ENCODE data around the gene ZGPAT. TPM values are rescaled to one million over a fixed set of nuclear protein-coding genes. Genes with fewer than 3 reads are reported as not detected.
A peak's percentile ranks its signal among the peaks of the same experiment; 100 is the strongest.
"Not testable (repeated sequence)": the region's sequence is repeated elsewhere in the genome, so short reads cannot be mapped to it uniquely, and the experiment has no call there.

ZGPAT gene
- total RNA-seq, 1 donor from 2014 or later: 15.1 TPM

DNA sequence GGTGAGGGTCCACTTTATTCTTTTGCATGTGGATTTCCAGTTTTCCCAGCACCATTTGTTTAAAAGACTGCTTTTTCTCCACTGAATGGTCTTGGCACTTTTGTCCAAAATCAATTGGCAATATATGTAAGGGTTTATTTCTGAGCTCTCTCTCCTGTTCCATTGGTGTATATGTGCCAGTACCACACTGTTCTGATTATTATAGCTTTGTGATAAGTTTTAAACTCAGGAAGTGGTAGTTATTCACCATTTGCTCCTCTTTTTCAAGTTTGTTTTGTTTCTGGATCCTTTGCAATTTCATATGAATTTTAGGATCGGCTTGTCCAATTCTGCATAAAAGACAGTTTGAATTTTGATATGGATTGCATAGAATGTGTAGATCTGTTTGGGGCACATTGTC, 4.4 kb downstream of the ZGPAT start:
- intact Hi-C loops (cut with DNase I): no loop called here
- DNase-seq (ENCODE audit: missing footprints) (no peak), ATAC-seq (no peak)

DNA sequence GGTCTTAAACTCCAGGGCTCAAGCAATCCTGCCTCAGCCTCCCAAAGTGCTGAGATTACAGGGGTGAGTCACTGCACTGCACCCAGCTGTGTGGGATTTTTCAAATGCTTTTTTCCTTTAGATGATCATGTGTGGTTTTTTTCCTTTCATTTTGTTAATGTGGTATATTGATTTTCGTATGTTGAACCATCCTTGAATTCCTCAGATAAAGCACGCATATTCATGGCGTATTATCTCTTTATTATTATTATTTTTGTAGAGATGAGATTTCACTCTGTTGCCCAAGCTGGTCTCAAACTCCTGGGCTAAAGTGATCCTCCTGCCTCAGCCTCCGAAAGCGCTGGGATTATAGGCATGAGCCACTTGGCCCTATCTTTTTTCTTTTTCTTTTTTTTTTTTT, 7.0 kb downstream of the ZGPAT start:
- ATAC-seq (no peak), DNase-seq (ENCODE audit: missing footprints) (no peak)
- intact Hi-C loops (cut with DNase I): no loop called here

DNA sequence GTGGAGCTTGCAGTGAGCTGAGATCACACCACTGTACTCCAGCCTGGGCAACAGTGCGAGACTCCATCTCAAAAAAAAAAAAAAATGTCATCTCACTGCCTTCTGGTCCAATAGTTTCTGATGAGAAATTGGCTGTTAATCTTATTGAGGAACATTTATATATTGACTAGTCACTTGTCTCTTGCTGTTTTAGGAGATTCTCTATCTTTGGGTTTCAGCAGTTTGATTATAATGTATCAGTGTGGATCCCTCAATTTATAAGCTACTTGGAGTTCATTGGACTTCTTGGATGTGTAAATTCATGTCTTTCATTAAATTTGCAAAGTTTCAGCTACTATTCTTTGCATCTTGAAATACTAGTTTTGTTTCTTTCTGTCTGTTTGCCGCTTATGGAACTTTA, 11.2 kb downstream of the ZGPAT start:
- no peak for ATAC-seq
- intact Hi-C loops (cut with DNase I): no loop called here
- no peak for DNase-seq (ENCODE audit: missing footprints)

DNA sequence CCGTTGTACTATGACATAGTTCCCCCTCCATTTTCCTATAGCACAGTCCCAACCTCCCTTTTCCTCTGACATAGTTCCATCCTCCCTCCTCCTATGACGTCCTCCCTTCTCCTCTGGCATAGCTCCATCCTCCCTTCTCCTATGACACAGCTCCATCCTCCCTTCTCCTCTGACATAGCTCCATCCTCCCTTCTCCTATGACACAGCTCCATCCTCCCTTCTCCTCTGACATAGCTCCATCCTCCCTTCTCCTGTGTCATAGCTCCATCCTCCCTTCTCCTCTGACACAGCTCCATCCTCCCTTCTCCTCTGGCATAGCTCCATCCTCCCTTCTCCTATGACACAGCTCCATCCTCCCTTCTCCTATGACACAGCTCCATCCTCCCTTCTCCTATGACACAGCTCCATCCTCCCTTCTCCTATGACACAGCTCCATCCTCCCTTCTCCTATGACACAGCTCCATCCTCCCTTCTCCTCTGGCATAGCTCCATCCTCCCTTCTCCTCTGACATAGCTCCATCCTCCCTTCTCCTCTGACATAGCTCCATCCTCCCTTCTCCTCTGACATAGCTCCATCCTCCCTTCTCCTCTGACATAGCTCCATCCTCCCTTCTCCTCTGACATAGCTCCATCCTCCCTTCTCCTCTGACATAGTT, 15.3 kb downstream of the ZGPAT start:
- DNase-seq (ENCODE audit: missing footprints); ATAC-seq; intact Hi-C loops (cut with DNase I): not testable (repeated sequence)

DNA sequence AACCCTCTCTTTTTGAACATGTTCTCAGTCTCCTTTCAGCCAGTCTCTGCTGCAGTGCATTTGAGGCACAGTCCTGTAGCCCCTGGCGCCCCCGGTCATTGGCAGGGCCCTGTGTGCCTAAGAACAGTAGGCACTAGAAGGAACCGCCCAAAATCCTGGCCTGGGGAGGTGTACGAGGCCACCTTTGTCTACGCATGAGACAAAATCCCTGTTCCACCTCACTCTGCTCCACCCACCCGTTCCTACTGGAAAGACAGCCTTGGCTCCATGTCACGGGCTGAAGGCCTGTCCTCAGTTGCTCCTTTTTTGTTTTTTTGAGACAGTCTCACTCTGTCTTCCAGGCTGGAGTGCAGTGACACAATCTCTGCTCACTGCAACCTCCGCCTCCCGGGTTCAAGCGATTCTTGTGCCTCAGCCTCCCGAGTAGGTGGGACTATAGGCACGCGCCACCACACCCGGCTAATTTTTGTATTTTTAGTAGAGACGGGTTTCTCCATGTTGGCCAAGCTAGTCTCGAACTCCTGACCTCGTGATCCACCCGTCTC, 22.4 kb downstream of the ZGPAT start:
- ATAC-seq; intact Hi-C loops (cut with DNase I): not testable (repeated sequence)
- peak; percentile 28 for DNase-seq (ENCODE audit: missing footprints)

DNA sequence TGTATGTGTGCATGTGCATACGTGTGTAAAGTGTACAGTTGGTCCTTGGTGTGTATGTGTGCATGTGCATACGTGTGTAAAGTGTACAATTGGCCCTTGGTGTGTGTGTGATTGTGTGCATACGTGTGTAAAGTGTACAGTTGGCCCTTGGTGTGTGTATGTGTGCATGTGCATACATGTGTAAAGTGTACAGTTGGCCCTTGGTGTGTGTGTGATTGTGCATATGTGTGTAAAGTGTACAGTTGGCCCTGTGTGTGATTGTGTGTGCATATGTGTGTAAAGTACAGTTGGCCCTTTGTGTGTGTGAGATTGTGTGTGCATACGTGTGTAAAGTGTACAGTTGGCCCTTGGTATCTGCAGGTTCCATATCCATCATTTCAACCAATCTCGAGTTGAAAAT, 23.6 kb downstream of the ZGPAT start:
- intact Hi-C loops (cut with DNase I): no loop called here
- ATAC-seq (no peak), DNase-seq (ENCODE audit: missing footprints) (no peak)

DNA sequence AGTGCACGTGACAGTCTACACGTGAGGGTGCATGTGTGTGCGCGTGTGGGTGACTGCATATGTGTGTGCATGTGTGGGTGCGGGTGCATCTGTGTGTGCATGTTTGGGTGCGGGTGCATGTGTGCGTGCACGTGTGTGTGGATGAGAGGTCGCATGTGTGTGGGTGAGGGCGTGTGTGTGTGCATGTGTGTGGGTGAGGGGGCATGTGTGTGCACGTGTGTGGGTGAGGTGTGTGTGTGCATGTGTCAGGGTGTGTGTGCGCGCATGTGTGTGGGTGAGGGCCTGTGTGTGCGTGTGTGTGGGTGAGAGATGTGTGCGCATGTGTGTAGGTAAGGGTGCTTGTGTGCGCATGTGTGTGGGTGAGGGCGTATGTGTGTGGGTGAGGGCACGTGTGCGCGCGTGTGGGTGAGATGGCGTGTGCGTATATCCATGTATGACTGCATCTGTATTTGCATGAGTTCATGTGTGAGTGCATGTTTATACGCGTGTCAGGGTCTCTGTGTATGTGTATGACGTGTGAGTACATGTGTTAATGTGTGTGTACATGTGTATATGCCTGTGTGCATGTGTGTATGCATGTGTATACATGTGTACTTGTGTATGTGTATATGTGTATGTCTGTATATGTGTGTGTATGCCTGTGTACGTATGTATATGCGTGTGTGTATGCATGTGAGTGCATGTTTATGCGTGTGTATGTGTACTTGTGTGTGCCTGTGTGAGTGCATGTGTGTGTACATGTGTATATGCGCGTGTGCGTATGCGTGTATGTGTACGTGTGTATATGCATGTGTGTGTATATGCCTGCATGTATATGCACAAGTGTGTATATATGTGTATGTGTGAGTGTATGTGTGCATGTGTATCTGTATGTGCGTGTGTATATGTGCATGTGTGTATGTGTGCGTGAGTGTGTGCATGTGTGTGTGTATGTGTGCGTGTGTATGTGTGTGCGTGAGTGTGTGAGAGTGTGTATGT, 24.6 kb downstream of the ZGPAT start:
- ATAC-seq (no peak), DNase-seq (ENCODE audit: missing footprints) (no peak)
- intact Hi-C loops (cut with DNase I): no loop called here

DNA sequence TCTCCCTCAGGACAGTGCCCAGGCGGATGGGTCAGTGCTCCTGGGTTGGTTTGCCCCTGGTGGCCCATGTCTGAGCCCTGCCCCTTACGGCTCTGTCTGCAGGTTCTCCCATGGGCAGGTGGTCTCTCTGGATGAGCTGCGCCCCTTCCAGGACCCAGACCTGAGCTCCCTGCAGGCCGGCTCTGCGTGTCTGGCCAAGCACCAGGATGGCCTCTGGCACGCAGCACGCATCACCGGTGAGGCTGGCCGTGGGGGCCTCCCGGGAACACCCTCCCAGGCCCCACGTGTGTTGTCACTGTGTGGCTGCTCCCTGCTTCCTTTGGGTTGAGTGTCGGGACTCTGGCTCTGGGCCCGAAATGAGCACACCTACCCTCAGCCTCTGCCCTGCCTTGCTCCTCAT, 25.3 kb downstream of the ZGPAT start:
- no peak for ATAC-seq
- DNase-seq (ENCODE audit: missing footprints): no peak
- intact Hi-C loops (cut with DNase I): no loop called here

DNA sequence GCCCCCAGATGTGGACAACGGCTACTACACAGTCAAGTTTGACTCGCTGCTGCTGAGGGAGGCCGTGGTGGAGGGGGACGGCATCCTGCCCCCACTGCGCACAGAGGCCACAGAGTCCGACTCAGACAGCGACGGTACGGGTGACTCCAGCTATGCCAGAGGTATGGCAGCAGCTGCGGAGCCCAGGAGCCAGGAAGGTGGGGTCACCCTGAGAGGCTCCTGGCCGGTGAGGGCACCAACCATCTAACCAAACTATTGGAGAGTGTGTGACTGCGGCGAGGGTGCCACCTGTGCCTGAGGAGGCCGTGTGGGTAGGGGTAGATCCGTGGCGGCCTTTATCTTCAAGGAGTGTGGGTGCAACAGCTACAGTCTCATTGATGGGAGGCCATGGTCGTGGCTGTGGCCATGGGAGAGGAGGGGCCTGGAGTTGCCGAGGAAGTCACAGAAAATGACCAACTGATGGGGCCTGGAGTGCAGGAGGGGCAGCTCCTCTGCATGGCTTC, 25.8 kb downstream of the ZGPAT start:
- ATAC-seq (no peak), DNase-seq (ENCODE audit: missing footprints) (no peak)
- intact Hi-C loops (cut with DNase I): no loop called here

DNA sequence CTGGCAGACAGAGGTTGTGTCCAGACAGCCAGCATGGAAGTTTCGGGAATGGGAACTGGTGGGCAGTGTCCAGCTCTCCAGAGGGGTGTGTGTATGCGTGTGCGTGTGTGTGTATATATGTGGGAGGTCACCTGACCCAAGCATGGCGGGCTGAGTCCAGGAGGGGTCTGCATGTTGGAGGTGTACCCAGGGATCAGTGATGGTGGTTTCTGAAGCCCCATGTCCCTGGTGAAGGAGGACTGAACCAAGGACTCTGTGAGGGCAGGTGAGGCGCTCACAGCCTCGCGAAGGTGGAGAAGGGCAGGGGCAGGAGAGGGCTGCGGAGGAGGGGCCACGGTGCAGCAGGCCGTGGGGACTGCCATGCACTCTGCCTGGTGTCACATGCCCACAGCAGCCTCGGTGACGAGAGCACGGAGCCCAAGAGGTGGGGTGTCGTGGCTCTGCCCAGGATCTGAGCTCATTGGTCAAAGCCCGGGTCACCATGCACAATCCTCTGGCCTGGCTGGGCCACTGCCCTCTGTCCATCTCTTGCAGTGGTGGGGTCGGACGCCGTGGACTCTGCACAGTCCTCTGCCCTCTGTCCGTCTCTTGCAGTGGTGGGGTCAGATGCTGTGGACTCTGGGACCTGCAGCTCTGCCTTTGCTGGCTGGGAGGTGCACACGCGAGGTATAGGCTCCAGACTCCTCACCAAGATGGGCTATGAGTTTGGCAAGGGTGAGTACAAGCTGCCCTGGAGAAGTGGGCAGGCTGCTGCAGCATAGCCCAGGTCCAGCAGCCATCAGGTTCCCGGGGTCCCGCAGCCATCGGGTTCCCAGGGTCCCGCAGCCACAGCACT, 26.5 kb downstream of the ZGPAT start:
- ATAC-seq: no peak
- intact Hi-C loops (cut with DNase I): no loop called here
- DNase-seq (ENCODE audit: missing footprints): no peak

DNA sequence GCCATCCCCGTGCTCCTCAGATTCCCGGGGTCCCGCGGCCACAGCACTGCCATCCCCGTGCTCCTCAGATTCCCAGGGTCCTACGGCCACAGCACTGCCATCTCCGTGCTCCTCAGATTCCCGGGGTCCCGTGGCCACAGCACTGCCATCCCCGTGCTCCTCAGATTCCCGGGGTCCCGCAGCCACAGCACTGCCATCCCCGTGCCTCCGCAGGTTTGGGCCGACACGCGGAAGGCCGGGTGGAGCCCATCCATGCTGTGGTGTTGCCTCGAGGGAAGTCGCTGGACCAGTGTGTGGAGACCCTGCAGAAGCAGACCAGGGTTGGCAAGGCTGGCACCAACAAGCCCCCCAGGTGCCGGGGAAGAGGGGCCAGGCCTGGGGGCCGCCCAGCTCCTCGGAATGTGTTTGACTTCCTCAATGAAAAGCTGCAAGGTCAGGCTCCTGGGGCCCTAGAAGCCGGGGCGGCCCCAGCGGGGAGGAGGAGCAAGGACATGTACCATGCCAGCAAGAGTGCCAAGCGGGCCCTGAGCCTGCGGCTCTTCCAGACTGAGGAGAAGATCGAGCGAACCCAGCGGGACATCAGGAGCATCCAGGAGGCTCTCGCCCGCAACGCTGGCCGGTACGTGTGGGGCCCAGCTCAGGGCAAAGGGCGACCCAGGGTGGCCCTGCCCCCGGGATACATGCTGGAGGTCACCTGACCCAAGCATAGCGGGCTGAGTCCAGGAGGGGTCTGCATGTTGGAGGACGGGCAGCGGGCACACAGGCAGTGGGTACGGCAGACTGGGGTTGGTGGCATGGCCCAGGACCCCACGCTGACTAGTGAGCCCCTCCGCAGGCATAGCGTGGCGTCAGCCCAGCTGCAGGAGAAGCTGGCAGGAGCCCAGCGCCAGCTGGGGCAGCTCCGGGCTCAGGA, 27.4 kb downstream of the ZGPAT start:
- ATAC-seq (no peak), DNase-seq (ENCODE audit: missing footprints) (no peak)
- intact Hi-C loops (cut with DNase I): no loop called here

DNA sequence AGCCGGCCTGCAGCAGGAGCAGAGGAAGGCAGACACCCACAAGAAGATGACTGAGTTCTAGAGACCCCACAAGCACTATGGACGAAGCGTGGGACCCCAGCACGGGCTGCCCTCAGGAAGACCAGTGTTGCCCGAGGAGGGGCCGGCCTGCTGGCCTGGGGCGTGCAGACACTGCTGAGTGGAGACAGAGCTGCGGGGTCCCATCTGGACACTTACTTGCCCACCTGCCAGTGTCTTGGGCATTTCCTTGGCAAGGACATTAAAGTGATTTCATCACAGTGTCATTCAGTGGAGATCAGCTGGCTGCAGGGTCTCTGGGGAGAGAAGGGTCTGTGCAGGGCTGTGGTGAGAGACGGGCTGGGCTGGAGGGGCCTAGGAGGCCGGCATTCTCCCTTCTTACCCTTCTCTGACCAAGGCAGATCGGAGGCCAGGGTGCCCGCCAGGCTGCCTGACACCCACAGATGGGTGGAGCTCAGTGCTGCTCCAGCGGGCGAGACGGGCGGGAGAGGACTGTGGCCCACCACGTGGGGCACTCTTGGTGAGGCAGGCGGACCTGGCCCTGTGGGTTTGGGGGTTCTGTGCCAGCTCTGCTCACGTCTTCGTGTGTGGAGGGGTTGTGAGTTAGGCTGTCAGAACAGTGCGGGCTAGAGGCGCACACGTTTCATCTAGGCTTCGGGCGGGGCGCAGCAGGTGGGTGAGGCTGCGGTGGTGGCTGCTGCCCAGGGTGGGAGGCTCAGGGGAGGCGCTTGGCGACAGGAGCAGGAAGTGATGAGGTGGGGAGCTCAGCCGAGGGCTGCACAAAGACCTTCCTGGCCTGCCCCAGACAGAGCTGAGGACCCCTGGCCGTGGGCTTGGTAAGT, 28.2 kb downstream of the ZGPAT start, which contains the start of gene LIME1:
Gene LIME1 (plus strand): TSS at position 806 of the 860 bp plus-strand sequence. CDS start 886 bp downstream, outside the sequence.
- DNase-seq (ENCODE audit: missing footprints): no peak

DNA sequence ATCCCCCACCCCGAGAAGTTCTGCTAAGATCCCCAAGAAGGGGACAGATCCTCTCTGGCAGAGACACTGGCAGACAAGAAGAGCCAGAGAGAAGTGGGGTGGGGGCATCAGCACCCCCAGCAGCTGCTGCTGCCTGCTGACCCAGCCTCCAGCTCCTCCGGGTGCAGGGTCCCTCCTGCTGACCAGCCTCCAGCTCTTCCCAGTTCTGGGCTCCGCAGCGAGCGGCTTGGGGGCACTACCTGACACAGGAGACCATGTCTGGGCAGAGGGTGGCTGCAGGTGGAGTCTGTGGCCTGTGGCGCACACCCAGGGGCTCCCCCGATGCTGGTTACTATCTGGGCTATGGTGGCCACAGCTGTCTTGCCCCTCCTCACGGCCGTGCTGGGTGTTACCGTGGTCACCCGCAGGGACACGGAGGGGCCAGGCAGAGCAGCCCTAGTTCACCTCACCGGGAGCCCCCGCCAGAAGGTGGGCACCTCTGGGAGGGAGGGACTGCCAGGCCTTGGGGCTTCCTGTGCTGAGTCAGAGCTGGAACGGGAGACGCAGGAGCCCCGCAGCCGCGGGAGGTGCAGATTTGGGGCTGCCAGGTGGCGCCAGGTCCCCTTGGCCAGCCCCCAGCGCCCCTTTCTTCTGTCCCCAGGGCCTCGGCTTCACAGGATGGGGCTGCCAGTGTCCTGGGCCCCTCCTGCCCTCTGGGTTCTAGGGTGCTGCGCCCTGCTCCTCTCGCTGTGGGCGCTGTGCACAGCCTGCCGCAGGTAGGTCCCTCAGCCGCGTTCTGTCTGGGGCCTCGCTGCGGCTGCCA, 29.3 kb downstream of the ZGPAT start:
- ATAC-seq: no peak
- no peak for DNase-seq (ENCODE audit: missing footprints)
- intact Hi-C loops (cut with DNase I): no loop called here

More for the DNA sequence above, 28.2 kb downstream of the ZGPAT start, which contains the start of gene LIME1:
- intact Hi-C loops (cut with DNase I): no loop called here
- no peak for ATAC-seq

DNA sequence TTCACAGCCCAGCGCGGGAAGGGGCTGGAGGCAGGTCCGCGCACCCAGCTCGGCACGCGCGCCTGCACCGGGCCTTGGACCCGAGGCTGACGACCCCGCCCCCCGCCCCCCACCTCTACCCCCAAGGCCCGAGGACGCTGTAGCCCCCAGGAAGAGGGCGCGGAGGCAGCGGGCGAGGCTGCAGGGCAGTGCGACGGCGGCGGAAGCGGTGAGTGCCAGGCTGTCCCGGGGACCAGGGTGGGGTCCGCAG, 29.8 kb downstream of the ZGPAT start:
- ATAC-seq (no peak), DNase-seq (ENCODE audit: missing footprints) (no peak)
- intact Hi-C loops (cut with DNase I): no loop called here

DNA sequence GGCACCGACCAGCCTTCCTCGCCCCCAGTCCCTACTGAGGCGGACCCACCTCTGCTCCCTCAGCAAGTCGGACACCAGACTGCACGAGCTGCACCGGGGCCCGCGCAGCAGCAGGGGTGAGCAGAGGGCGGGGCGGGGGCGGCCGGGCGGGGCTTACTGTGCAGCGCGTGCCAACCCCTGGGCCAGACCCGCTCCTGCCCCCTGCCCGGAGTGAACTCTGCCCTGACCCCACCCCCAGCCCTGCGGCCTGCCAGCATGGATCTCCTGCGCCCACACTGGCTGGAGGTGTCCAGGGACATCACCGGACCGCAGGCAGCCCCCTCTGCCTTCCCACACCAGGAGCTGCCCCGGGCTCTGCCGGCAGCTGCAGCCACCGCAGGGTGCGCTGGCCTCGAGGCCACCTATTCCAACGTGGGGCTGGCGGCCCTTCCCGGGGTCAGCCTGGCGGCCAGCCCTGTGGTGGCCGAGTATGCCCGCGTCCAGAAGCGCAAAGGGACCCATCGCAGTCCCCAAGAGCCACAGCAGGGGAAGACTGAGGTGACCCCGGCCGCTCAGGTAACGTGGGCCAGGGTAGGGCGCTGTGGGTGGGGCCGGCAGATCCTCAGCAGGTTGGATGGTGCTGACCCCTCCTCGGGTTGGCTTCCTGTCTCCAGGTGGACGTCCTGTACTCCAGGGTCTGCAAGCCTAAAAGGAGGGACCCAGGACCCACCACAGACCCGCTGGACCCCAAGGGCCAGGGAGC, 30.3 kb downstream of the ZGPAT start:
- DNase-seq (ENCODE audit: missing footprints) (no peak), ATAC-seq (no peak)
- intact Hi-C loops (cut with DNase I): no loop called here

DNA sequence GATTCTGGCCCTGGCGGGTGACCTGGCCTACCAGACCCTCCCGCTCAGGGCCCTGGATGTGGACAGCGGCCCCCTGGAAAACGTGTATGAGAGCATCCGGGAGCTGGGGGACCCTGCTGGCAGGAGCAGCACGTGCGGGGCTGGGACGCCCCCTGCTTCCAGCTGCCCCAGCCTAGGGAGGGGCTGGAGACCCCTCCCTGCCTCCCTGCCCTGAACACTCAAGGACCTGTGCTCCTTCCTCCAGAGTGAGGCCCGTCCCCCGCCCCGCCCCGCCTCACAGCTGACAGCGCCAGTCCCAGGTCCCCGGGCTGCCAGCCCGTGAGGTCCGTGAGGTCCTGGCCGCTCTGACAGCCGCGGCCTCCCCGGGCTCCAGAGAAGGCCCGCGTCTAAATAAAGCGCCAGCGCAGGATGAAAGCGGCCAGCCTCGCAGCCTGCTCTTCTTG, 30.9 kb downstream of the ZGPAT start:
- ATAC-seq (peak; percentile 51), DNase-seq (ENCODE audit: missing footprints) (peak; percentile 84)
- intact Hi-C loops (cut with DNase I): no loop called here

All from Right ventricle myocardium inferior (tissue), 1 donor.